HG03139 (cell line): ENCODE results near the gene PDE3B.
"Not testable (repeated sequence)": the region's sequence is repeated elsewhere in the genome, so short reads cannot be mapped to it uniquely, and the experiment has no call there.

ENCODE experiments used
- ATAC-seq: cut with Tn5 transposase; IDR thresholded peaks from one replicate; pipeline ENCODE4 v1.9.1; 2021; ENCODE audit not compliant: unreplicated experiment

Gene PDE3B

DNA sequence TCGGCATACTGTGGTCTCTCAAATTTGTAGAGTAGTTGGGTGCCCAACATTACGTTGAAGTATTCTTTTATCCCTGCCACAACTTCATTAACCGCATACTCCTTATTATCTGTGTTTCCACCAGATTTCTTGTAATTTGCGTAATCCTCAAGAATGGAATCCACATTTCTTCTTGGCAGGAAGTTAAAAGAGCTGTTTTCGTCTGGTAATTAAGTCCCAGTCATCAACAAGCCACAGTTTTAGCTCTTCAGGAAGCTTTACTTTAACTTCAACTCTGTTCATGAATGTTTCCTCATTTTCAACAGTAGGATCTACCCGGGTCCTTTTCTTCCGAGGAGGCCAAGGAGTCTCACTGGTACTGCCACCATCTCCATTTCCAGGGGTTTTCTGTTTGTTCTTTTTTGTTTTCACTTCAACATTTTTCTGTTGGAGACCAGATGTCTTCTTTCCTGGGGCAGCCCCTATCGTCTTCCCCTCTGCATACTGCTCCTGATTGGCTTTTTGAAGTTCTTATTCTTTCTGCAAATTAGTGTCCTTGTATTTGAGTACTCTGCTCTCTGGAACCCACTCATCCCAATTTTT lies 30.3 kb downstream of the PDE3B start:
- no peak for ATAC-seq

DNA sequence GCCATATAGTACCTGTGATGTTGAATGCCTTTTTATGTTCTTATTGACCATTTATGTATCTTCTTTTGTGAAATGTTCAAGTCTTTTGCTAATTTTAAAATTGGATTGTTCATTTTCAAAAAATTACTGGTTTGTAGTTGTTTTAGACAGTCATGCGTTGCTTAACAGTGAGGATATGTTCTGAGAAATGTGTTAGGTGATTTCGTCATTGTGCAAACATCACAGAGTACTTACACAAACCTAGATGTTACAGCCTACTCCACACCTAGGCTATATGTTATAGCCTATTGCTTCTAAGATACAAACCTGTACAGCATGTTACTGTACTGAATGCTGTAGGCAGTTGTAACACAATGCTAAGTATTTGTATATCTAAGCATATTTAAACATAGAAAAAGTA lies 32.5 kb downstream of the PDE3B start:
- ATAC-seq = no peak

DNA sequence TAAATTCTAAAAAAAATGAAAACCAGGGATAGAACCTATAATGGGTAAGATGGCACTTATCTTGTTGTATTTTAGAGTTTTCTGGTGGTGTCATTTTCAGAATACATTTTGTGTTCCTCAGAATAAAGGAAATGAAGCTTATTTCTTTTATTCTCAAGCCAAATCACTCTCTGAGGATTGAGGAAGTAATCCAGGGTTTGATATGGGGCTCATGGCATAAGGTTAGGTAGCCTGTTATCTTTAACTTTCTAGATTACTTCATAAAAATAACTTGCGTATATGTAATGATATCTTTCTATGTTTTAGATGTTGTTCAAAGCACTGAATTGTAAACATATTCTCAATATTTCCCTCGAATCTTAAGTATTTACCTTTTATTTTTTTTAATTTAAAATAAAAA lies 33.5 kb downstream of the PDE3B start:
- no peak for ATAC-seq

DNA sequence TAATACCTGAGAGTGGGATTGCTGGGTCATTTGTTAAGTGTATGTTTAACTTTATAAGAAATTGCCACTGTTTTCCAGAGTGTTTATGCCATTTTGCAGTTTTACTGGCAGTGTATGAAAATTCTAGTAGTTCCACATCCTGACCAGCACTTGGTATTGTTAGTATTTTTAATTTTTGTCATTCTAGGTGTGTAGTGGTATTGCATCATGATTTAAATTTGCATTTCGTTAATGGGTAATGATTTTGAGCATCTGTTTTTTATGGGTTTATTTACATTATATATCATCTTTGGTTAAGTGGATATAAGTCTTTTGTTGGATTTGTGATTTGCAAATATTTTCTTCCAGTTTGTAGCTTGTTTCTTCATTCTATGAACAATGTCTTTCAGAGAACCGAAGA lies 34.7 kb downstream of the PDE3B start:
- ATAC-seq = no peak

DNA sequence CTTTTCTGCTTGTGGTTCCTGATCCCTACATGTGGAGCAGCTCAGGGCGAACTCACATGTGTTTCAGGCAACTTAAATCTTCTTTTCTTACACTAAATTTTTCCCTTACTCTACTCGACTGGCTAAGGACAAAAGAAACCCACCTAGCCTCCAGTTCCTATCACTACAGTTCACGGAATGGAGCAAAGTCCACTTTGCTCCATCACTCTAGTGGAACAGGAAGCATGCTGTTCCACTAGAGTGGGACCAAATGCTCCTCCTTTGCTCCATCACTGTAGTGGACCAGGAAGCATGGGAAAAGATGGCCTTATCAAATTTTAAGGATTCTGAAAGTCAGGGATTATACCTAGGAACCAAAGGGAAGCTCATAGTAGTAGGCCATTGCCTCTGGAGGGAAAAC lies 36.1 kb downstream of the PDE3B start:
- no peak for ATAC-seq

DNA sequence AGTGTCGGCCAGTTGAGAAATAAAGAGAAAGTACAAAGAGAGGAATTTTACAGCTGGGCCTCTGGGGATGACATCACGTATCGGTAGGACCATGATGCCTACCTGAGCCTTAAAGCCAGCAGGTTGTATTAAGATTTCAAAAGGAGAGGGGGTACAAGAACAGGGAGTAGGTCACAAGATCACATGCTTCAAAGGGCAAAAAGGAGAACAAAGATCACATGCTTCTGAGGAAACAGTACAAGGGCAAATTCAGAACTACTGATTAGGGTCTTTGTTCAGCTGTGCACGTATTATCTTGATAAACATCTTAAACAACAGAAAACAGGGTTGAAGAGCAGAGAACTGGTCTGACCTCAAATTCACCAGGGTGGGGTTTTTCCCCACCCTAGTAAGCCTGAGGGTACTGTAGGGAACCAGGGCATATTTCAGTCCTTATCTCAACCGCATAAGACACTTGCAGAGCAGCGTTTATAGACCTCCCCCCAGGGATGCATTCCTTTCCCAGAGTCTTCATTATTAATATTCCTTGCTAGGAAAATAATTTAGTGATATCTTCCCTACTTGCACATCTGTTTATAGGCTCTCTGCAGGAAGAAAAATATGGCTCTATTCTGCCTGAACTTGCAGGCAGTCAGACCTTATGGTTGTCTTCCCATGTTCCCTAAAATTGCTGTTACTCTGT lies 40.8 kb downstream of the PDE3B start:
- ATAC-seq = not testable (repeated sequence)

DNA sequence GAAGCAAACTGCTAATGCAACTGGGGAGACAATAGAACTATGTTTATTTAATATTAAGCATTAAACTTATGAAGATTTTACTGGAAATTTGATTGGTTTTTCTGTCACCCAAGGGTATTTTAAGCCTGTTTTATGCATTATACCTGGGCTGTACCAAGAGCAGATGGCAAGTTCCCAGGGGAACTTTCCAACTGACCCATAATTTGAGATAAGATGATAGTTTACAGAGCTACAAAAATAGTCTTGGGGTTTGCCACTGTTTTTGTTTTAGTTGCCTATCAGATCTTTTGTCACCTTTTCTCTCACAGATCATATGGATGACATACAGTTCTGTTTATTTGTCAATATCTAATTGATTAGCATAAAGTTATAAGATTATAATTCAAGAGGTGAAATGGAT lies 43.9 kb downstream of the PDE3B start:
- ATAC-seq = no peak

DNA sequence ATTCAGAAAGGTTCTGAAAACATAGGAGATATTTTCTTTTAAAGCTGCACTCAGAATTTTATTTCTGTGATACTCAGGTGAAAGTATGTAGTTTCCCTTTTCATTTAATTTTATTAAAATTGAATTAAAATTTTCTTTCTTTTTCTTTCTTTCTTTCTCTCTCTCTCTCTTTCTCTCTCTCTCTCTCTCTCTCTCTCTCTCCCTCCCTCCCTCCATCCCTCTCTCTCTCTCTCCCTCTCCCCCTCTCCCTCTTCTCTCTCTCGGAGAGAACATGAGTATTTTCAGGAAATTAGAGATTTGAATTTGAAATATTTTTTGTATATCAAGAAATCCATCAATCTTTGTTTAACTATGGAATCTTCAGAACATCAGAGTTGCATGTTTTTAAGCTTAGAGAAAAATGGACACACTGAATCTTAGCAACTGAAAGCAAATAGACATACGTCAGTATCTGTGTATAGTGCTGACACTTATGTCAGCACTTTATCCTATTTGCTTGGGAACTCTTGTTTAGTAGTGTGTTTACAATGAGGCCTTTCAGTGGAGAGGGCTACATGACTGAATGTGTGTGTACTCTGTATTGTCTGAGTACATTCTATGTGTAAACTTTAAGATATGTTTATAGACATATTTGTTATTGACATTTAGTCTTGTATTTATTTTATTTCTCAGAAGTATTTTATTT lies 44.5 kb downstream of the PDE3B start:
- no peak for ATAC-seq

DNA sequence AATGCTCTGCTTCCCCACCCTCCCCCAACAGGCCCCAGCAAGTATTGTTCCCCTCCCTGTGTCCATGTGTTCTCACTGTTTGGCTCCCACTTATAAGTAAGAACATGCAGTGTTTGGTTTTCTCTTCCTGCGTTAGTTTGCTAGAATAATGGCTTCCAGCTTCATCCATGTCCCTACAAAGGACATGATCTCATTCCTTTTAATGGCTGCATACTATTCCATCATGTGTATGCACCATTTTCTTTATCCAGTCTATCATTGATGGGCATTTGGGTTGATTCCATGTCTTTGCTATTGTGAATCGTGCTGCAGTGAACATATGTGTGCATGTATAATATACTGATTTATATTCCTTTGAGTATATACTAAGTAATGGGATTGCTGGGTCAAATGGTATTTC lies 52.1 kb downstream of the PDE3B start:
- not testable (repeated sequence) for ATAC-seq

DNA sequence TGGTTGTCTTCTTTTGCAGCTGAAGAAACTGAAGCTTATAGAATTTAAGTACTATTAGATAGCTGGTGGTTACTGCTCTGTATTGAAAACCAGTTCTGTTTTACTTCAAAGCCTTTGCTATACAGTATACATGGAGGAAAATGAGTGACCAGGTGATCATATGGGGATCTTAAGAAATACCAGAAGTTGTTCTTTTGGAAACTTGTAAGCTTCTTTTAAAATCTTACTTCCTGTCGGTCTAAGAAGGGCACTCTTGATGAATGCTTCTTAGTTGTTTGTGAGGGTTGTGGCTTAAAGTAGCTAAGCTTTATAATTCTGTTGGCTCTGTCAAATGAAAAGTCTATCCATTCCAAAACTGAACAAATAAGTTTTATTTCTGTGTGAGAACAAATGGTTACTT lies 55.2 kb downstream of the PDE3B start:
- ATAC-seq = no peak

DNA sequence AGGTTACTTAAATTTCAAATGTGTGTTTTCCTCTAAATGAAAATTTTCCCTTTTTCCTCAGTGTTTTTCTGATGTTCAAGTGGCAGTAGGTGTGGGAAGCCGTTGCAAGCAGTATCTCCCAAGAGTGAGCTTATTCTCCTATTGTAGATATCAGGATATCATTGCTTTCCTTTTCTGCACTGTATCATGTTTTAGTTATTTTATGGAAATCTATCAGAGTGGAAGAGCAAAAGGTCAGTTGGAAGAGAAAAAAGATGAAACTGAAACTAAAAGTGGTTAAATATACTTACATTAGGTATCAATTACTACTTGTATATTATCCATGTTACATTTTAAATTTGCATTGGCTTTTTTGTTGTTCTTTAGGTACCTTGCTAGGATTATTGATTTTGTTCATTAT lies 57.0 kb downstream of the PDE3B start:
- no peak for ATAC-seq

DNA sequence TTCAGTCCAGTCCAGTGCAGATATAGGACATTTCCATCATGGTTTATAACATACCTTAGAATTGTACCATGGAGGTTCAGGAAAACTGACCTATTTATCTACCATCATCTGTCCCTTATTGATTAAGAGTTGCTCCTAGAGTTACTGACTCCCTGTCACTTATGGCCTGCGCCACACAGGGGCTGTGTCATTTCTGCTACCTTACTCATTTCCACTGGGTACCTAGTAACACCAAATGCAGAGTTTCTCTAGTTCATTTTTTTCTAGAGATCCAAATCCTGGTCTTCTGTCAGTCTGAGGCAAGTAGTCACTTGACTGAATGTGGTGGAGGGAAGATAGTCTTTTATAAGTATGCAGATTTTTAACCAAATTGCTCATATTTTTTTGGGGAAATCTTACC lies 59.2 kb downstream of the PDE3B start:
- no peak for ATAC-seq

DNA sequence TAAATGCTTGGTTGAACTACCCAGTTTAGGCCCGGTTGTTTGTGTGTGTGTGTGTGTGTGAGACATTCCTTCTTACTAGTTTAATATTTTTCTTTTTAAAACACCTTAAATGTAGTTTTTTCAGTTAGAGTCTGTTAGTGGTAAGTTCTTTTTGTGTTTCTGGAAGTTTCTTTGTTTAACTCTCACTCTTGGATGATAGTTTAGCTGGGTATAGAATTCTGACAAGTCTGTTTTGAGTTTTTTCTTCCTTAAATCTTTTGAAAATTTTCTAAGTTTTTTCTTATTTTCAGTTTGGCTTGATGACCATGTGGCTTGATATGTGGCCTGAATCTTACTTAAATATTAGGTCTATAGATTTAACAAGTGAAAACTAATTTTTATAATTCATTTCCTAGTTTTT lies 60.1 kb downstream of the PDE3B start:
- ATAC-seq = no peak

DNA sequence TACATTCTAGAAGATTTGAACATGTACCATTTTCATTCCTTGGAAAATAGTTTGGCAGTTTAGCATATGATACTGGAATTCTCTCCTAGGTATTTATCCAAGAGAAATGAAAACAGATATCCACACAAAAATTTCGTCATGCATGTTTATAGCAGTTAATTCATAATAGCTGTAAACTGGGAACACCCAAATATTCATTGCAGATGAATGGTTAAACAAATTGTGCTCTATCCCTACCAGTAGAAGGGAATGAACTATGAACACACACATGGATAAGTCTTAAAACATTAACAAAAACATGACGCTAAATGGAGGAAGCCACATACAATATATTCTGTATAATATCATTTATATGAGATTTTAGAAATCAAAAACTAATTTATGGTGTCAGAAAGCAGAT lies 61.5 kb downstream of the PDE3B start:
- ATAC-seq = no peak

DNA sequence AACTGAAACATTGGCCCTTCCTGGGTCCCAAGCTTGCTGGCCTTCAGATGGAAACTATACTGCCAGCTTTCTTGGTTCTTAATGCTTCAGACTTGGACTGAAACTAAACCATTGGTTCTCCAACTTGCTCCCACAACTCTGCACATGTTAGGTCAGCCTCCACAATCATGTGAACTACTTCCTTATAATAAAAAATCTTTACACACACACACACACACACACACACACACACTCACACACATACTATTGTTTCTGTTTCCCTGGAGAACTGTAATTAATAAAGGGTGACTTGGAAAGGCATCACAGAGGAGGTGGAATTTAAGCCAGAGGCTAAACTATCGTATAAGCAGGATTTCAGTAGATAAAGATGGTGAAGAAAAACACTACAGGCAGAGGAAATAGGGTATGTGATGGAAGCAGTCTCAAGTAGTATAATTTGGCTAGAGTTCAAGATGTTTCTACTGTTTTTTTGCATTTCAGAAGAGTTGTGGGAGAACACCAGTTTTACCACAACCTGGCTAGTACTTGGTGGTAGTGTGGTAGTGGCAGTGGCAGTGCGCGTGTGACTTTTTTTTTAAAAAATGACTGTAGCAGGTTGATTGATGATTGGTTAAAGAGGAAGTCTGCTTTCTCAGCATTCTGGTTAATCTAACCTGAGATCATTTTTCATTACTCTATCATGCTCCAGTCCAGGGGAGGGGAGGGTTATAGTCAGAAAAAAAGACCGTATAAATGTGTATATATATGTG lies 70.1 kb downstream of the PDE3B start:
- no peak for ATAC-seq

DNA sequence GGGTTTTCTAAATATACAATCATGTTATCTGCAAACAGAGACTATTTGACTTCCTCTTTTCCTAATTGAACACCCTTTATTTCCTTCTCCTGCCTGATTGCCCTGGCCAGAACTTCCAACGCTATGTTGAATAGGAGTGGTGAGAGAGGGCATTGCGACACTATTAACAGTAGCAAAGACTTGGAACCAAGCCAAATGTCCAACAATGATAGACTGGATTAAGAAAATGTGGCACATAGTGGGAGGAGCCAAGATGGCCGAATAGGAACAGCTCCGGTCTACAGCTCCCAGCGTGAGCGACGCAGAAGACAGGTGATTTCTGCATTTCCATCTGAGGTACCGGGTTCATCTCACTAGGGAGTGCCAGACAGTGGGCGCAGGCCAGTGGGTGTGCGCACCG lies 72.1 kb downstream of the PDE3B start:
- not testable (repeated sequence) for ATAC-seq

DNA sequence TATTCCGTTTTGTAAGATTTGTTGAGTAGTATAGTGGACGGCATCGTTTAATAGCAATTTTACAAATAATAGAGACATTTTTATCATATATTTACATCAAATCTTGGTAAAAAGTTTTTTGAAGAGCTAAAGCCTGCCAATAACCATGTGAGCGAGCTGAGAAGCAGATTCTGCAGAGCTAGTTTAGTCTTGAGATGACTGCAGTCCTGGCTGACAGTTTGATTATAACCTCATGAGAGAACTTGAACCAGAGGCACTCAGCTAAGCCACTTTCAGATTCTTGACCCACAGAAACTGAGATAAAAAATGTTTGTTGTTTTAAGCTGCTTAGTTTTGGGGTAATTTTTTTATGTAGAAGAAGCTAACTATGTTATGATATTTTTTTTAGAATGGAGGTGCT lies 78.9 kb downstream of the PDE3B start:
- no peak for ATAC-seq

DNA sequence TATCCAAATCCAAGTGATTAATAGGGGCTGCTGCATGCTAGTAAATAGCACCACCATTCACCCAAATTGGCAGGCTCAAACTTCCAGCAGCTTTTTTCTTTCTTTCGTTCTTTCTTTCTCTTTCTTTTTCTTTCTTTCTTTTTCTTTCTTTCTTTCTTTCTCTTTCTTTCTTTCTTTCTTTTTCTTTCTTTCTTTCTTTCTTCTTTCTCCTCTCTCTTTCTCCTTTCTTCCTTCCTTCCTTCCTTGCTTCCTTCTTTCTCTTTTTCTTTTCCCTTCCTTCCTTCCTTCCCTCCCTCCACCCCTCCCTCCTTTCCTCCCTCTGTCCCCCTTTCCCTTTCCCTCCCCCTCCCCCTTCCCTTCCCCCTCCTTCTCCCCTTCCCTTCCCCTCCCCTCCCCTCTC lies 81.5 kb downstream of the PDE3B start:
- ATAC-seq = no peak

DNA sequence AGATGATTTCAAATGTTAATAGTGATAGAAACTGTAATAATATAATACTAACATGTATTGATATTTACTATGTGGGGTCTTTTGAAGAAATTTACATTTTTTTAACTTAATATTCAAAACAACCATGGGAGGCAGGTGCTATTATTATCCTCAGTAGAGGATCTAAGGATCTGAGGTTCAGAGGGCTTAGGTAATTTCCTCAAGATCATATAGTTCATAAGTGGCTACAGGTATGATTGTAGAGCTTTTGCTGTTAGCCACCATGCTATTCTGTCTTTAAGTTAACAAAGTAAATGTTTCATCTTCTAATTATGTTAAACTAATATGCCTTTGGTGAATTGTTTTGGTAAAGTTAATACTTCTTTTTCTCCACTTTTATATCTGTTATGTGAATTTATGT lies 83.6 kb downstream of the PDE3B start:
- ATAC-seq = no peak

DNA sequence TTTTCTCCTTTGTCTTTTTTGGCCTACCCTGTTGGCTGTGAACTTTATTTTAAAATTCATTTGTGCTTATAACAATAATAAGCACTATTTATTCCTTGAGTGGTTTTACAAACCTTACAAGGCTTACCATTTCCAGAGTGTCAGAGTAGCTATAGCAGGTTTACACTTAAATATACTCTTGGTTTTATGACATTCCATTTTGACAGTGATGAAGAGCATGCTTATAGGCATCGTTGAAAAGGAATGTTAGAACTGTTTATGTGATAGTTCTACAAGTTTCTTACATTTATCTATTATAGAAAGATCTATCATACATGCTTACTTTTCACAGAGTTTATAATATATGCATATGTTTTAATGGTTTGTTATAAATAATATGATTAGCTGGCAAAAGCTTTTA lies 84.1 kb downstream of the PDE3B start:
- no peak for ATAC-seq

DNA sequence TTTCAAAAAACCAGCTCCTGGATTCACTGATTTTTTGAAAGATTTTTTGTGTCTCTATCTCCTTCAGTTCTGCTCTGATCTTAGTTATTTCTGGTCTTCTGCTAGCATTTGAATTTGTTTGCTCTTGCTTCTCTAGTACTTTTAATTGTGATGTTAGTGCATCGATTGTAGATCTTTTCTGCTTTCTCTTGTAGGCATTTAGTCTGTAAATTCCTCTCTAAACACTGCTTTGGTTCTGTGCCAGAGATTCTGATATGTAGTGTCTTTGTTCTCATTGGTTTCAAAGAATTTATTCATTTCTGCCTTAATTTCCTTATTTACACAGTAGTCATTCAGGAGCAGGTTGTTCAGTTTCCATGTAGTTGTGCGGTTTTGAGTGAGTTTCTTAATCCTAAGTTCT lies 96.9 kb downstream of the PDE3B start:
- ATAC-seq = not testable (repeated sequence)

DNA sequence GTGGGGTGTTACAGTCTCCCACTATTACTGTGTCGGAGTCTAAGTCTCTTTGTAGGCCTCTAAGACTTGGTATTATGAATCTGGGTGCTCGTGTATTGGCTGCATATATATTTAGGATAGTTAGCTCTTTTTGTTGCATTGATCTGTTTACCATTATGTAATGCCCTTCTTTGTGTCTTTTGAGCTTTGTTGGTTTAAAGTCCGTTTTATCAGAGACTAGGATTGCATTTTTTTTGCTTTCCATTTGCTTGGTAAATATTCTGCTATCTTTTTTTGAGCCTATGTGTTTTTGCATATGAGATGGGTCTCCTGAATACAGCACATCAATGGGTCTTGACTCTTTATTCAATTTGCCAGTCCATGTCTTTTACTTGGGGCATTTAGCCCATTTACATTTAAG lies 97.6 kb downstream of the PDE3B start:
- ATAC-seq = no peak
